Mucosa of rectum (tissue), 2 donors: ENCODE results near the gene WWTR1.

Source experiments
- H3K27ac ChIP-seq, 2 donors: one replicate each; pipeline ENCODE4 v1.7.0; 2013; ENCODE audit warnings: inconsistent platforms in 2 of 2, low read depth in 2 of 2, low read length in 2 of 2
- H3K27me3 ChIP-seq, 2 donors: one replicate each; pipeline ENCODE4 v1.7.0; 2013; ENCODE audit warnings: low read length in 2 of 2; ENCODE audit not compliant: control insufficient read depth in 2 of 2, insufficient read depth in 2 of 2
- H3K36me3 ChIP-seq, 2 donors: one replicate each; pipeline ENCODE4 v1.7.0; 2013; ENCODE audit warnings: low read length in 2 of 2; ENCODE audit not compliant: control insufficient read depth in 2 of 2, insufficient read depth in 2 of 2
- H3K4me1 ChIP-seq, 2 donors: one replicate each; pipeline ENCODE4 v1.7.0; 2013; ENCODE audit warnings: low read length in 2 of 2, mild to moderate bottlenecking in 1 of 2; ENCODE audit not compliant: control insufficient read depth in 2 of 2, insufficient read depth in 2 of 2
- H3K4me3 ChIP-seq, 2 donors: one replicate each; pipeline ENCODE4 v1.7.0; 2013; ENCODE audit warnings: low read length in 2 of 2
- H3K9ac ChIP-seq, 2 donors: one replicate each; pipeline ENCODE4 v1.7.0; 2013; ENCODE audit warnings: low read length in 2 of 2, low read depth in 1 of 2, mild to moderate bottlenecking in 1 of 2
- H3K9me3 ChIP-seq, 2 donors: one replicate each; pipeline ENCODE4 v1.7.0; 2013; ENCODE audit warnings: low read length in 2 of 2; ENCODE audit not compliant: control insufficient read depth in 2 of 2
- donor health status: healthy.
- donor health status: Normal muscosa, but diverticular disease.

WWTR1 gene

DNA sequence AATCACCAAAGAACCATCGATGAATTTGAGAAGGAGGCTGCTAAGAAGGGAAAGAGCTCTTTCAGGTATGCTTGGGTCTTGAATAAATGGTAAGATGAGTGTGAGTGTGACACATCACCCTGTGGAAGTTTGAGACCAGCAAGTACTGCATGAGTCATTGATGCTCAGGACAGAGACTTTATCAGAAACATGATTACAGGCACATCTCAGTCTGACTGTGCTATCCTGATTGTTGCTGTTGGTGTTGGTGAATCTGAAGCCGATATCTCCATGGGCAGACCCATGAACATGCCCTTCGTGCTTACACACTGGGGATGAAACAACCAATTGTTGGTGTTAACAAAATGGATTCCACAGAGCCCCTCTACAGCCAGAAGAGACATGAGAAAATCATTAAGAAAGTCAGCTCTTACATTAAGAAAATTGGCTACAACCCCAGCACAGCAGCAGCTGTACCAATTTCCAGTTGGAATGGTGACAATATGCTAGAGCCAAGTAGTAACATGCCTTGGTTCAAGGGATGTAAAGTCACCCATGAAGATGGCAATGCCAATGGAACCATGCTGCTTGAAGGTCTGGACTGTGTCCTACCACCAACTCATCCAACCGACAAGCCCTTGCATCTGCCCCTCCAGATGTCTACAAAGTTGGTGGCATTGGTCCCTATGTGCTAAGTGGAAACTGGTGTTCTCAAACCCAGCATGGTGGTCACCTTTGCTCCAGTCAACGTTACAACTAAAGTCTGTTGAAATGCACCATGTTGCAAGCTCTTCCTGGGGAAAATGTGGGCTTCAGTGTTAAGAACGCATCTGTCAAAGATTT lies 162.9 kb downstream of the WWTR1 start:
- Histone ChIP-seq H3K9me3 (no peaks in the 10 kb centered on the region), H3K27ac (no peak overlapping the region), H3K27me3 (peaks cover 0 to 3% of the 10 kb centered on the region in 2 donors), H3K4me3 (no peak overlapping the region), H3K9ac (no peak overlapping the region), H3K4me1 (no peaks in the 10 kb centered on the region), H3K36me3 (no peaks in the 10 kb centered on the region)

DNA sequence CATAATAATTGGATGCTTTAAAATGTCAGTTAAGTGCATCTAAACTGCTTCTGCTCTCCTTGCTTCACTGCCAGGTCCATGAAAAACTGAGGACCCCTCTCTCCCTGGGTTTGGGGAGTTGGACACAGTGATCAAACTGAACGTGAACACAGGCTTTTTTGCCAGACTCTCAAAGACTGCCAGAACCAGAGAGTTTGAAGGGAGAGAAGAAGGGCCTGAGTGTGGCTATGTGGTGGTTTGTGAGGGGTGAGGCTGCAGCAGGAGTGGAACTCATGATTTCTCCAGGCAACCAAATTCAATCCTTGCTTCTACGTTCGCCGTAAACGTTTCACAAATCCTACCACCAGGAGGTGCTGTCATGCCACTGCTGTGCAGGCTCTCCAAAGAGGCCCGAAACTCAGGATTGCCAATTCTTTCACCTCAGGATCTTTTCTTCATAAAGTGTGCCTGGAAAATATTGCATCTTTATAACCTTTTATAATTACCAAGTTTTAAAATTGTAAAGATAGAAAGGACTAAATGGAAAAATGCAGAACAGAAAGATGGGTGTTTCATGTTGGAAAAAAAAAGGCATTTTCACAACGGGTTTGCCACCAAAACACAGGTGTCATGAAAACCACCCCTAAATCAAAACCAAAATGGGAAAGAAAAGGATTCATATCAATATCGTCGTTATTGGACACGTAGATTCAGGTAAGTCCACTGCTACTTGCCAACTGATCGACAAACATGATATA lies 163.6 kb downstream of the WWTR1 start:
- H3K36me3 ChIP-seq, result no peaks in the 10 kb centered on the region
- H3K4me3 ChIP-seq, result no peak overlapping the region
- no peak overlapping the region for H3K9ac ChIP-seq
- no peak overlapping the region for H3K27ac ChIP-seq
- no peaks in the 10 kb centered on the region for H3K9me3 ChIP-seq
- H3K4me1 ChIP-seq, result no peaks in the 10 kb centered on the region
- H3K27me3 ChIP-seq, result peaks cover 0 to 3% of the 10 kb centered on the region in 2 donors

DNA sequence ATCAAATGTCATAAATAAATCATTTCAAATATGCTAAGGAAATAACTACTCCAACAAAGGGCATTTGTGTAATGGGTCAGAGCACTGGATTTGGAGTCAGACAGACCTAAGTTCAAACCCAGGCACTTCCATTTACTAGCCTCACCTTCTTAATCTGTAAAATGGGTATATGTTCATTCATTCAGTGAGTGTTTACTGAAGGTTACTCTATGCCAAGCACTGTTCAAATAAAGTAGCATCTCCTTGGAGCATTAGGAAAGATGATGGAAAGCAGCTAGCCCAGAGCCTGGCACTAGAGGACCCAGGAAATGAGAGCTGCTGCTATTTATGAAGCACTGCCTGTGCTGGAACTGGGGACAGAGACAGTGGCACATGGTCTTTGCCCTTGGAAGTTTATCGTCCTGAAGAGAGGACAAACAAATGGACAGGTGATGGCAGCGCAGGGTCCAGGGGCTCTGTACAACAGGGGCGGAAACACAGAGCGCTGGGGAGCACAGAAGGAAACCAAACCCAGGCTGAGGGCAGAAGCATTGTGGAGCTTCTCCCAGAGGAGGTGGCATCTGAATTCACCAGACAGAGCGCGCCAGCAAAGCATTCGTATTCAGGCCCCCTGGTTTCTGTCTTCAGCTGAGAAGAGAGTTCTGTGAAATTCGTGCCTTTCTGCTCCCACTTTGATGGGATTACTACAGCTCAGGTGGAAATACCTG lies 164.4 kb downstream of the WWTR1 start:
- no peak overlapping the region for H3K4me3 ChIP-seq
- no peak overlapping the region for H3K27ac ChIP-seq
- peaks cover 0 to 3% of the 10 kb centered on the region in 2 donors for H3K27me3 ChIP-seq
- no peaks in the 10 kb centered on the region for H3K4me1 ChIP-seq
- H3K9ac ChIP-seq, result no peak overlapping the region
- no peaks in the 10 kb centered on the region for H3K36me3 ChIP-seq
- no peaks in the 10 kb centered on the region for H3K9me3 ChIP-seq

DNA sequence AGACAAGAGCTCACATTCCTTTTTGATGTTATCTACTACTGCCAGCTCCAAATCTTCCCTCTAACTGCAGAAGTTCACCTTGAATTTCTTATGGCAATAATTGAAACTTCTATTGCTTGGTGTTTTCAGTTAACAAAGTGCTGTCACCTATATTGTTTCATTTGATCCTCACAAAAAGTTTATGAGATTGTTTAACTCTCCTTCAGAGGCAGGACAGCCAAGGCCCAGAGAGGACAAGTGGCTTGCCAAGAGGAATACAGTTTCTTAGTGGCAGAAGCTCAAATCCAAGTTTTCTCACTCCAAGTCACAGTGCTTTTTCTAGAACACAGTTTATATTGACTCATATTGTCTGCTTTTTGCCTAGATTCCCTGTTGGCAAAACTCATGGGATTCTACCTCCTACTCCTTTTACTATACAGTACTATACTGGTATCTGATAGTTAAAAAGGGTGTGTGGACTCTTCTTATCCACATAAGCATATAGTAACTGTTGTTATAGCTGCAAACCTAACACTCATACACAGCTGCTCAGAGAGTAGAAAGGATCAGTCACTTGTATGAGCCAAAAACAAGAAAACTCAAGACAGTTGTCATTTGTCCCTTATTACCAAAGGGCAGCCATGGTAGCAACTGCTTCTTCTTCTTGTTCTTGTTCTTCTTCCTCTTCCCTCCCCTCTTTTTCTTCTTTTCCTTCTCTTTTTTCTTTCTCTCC lies 167.4 kb downstream of the WWTR1 start:
- Histone ChIP-seq H3K4me1 (no peaks in the 10 kb centered on the region), H3K9ac (no peak overlapping the region), H3K27me3 (peaks cover 0 to 3% of the 10 kb centered on the region in 2 donors), H3K36me3 (no peaks in the 10 kb centered on the region), H3K9me3 (no peaks in the 10 kb centered on the region), H3K27ac (no peak overlapping the region), H3K4me3 (no peak overlapping the region)

DNA sequence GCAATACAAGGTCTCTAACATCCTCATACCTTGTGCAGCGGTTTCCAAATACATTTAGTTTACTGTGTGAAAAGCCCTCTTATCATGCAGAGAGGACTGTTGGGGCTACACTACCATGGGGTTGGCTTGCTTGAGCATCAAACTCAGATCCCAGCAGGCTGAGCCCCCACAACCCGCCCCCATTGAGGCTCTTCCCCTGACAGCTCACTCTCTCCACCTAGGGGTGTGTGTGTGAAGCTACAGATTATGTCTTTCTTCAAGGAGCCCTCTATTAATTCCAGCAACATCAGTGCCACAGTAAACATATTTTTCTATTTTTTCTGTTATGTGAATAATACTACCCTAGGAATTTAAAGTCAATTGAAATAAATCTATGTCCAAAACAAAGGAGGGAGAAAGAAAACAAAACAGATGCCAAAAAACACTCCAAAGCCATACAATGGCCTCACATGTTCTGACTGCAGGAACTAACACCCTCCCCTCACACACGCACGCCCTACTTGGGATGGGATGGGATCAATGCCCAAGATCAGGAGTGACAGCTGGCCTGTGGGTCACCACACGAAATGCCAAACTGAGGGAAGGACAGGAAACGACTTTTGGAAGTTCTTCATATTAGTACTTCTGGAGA lies 168.7 kb downstream of the WWTR1 start:
- peaks cover 0 to 3% of the 10 kb centered on the region in 2 donors for H3K27me3 ChIP-seq

DNA sequence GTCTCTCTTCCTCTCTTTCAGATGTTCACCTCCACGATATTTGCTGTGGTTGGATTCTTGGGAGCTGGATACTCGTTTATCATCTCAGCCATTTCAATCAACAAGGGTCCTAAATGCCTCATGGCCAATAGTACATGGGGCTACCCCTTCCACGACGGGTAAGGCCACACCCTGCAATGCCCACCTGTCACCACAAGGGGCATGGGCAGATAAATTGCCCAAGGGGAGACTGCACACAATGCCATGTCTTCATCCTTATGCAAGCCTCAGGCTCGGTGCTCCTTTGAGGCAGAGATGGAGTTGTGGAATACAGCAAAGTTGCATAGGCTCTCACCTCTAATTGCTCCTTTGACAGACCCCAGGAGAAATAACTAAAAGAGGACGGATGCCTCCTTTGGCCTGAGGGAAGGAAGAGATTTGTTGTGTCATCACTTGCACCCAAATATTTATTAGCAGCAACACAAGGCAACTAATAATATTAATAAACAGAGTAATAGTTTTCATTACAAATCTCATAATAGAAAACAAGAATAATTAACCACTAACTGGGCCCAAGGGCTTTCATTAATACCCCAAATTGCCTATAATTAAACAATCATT lies 170.1 kb downstream of the WWTR1 start:
- H3K4me3 ChIP-seq, result no peak overlapping the region
- H3K27ac ChIP-seq, result no peak overlapping the region
- H3K27me3 ChIP-seq, result peaks cover 0 to 3% of the 10 kb centered on the region in 2 donors
- no peaks in the 10 kb centered on the region for H3K9me3 ChIP-seq
- no peaks in the 10 kb centered on the region for H3K4me1 ChIP-seq
- no peak overlapping the region for H3K9ac ChIP-seq
- no peaks in the 10 kb centered on the region for H3K36me3 ChIP-seq

More for the DNA sequence above, 168.7 kb downstream of the WWTR1 start:
- Histone ChIP-seq H3K4me1 (no peaks in the 10 kb centered on the region), H3K4me3 (no peak overlapping the region), H3K9ac (no peak overlapping the region), H3K9me3 (no peaks in the 10 kb centered on the region), H3K36me3 (no peaks in the 10 kb centered on the region), H3K27ac (no peak overlapping the region)

DNA sequence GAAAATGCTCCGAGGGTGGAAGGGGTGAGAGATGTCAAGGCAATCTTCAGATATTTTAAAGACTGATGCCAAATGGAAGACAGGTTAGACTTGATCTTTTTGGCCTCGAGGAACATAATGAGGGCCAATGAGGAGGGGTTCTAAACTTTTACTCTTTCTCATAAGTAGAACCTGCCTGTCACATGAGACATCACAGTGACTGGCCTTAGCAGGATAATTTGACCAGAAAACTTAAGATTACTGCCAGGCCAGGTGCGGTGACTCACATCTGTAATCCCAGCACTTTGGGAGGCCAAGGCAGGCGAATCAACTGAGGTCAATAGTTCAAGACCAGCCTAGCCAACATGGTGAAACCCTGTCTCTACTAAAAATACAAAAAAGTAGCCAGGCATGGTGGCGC lies 171.1 kb downstream of the WWTR1 start:
- Histone ChIP-seq H3K4me1 (no peaks in the 10 kb centered on the region), H3K9ac (no peak overlapping the region), H3K27me3 (peaks cover 0 to 2% of the 10 kb centered on the region in 2 donors), H3K36me3 (no peaks in the 10 kb centered on the region), H3K9me3 (no peaks in the 10 kb centered on the region), H3K4me3 (no peak overlapping the region), H3K27ac (no peak overlapping the region)

DNA sequence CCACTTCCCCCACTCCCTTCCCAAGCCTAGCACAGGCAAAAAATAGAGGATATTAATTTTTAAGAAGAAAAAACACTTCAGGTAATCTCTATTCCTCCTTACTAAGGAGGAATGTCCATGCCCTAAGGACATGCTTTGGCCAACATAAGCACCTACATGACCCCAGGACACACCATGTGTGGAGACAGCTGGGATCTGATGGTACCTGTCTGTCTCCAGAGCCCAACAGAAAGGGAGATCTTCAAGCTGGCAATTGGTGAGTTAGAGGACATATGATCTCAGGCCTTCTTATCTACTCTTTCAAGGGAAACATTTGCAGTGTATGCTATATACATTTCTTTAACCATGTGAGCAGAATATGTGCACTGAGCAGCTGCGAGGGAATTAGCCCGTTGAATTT lies 176.3 kb downstream of the WWTR1 start:
- Histone ChIP-seq H3K27me3 (no peaks in the 10 kb centered on the region), H3K27ac (no peak overlapping the region), H3K4me1 (no peaks in the 10 kb centered on the region), H3K9me3 (no peaks in the 10 kb centered on the region), H3K4me3 (no peak overlapping the region), H3K9ac (no peak overlapping the region), H3K36me3 (no peaks in the 10 kb centered on the region)

DNA sequence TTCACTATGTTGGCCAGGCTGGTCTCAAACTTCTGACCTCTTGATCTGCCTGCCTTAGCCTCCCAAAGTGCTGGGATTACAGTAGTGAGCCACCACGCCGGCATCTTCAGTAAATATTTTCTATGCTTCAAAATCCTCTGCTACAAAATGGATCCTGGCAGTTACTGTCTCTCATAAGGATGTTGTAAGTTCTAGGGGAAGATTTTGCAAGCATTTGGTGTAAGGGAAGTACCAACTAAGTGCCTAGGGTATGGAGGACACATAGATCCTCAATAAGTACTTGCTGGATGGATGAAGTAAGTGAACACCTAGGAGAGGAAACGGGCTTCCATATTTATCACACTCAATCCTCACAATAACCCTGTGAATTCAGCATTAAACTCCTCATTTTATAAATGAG lies 176.8 kb downstream of the WWTR1 start:
- H3K9me3 ChIP-seq, result no peaks in the 10 kb centered on the region
- H3K4me1 ChIP-seq, result no peaks in the 10 kb centered on the region
- H3K36me3 ChIP-seq, result no peaks in the 10 kb centered on the region
- H3K27me3 ChIP-seq, result no peaks in the 10 kb centered on the region
- no peak overlapping the region for H3K27ac ChIP-seq
- no peak overlapping the region for H3K4me3 ChIP-seq
- no peak overlapping the region for H3K9ac ChIP-seq
